ENCODE results near the gene DOC2B.
"Not testable (repeated sequence)": the region's sequence is repeated elsewhere in the genome, so short reads cannot be mapped to it uniquely, and the experiment has no call there.

GRCh38 chr17:133932-134331 is 47.5 kb downstream of the DOC2B start:
- TF ChIP-seq CTCF, POLR2A (IDR thresholded peaks at IDR 0.05): not testable (repeated sequence)
